Neural progenitor cell (in vitro differentiated cells): Measurements from ENCODE around the gene RPS6KA2.

ENCODE experiments used
- CTCF ChIP-seq: fragments of 200-600 bp; sonication (generic); IDR thresholded peaks from 2 replicates; pipeline ENCODE4 v1.5.1; 2017; ENCODE audit warnings: antibody characterized with exemption, mild to moderate bottlenecking
- EZH2 ChIP-seq: fragments of 200-600 bp; sonication (generic); IDR thresholded peaks from 2 replicates; pipeline ENCODE4 v1.6.1; 2017; ENCODE audit warnings: antibody characterized with exemption, mild to moderate bottlenecking, moderate library complexity
- EZH2phosphoT487 ChIP-seq: fragments of 200-600 bp; sonication (generic); IDR thresholded peaks from 2 replicates; pipeline ENCODE4 v1.6.1; 2017; ENCODE audit warnings: antibody characterized with exemption

DNA sequence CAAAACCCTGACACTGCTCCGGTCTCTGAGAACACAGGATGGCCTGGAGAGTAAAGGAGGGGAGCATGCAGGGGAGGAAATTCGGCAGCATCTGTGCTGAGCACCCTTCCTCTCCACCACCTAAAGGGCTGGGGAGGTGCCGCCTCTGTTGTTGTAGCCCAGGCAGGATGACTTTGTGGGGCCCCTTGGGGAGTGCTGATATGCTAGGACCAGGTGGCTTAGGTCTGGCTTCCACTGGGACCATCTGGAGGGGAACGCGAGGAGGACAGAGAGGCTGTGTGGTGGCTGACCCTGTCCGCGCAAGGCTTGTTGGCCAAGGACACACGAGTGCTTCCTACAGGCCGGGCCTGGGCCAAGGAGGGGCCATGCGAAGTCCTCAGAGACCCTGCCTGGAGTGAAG is 9.9 kb upstream of the RPS6KA2 start:
- TF ChIP-seq CTCF (no peak), EZH2phosphoT487 (no peak), EZH2 (no peak)
